NCI-H1694 (cell line): ENCODE measurements around the gene REN.

Experiments
- DNase-seq: peaks from one replicate; lab custom pipeline; 2025; lab: John Stamatoyannopoulos, UW

Gene REN

GRCh38 chr1:204190212-204191211, 24.4 kb upstream of the REN start:
- DNase-seq = no peak

GRCh38 chr1:204188959-204189639, 23.0 kb upstream of the REN start:
- no peak for DNase-seq

GRCh38 chr1:204186597-204186996, 20.5 kb upstream of the REN start:
- DNase-seq = no peak

DNA sequence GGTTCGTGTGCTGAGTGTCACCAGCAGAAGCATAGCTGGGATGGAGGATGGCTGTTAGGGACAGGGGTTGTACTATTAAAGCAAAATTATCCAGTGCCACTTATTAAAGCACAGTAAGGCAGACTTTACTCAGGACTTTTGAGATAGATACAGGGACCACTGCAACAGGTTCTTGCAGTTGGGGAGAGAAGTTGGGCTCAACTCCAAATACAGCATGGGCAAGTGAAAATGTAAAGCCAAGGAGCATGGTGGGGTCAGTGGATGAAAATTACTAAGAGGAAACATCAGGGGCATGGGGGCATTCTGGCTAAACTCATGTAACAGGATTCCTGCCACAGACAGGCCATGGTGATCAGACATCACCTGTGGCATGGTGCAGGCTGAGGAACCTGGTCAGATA, 15.0 kb upstream of the REN start:
- DNase-seq = no peak

DNA sequence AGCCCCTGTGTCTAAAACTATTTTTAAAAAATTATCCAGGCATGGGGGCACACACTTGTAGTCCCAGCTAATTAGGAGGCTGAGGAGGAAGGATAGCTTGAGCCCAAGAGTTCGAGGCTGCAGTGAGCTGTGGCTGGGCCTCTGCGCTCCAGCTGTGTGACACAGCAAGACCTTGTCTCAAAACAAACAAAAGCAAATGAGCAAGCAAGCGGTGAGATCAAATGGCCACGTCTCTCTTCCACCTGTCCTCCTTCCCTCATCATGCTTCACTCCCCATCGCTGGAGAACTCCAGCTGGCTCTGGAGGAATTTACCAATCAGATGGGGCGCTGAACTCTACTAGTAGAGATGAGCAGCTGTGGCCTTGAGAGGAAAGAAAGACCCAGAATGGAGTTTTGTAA, 14.0 kb upstream of the REN start:
- no peak for DNase-seq

- DNase-seq = no peak
Measured at GRCh38 chr1:204178487-204179281, 12.5 kb upstream of the REN start.

DNA sequence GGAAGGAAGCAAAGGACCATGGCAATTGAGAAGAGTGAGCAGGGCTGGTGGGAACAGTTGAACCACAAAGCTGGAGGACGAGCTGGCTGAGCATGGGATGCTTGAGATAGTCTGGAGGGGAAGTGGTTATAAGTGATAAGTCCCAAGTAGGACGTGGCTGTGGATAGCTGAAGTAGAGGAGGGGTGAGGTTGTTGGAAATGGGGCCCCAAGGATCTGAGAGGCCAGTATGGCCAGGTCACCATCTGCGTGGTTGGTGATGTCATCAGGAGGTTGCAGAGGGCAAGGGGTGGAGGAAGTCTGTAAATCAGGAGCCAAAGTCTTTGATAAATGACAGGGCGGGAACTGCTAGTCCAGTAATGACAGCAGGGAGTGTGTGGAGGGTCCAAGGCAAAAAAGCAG, 11.0 kb upstream of the REN start:
- DNase-seq = no peak

GRCh38 chr1:204176049-204176448, 9.9 kb upstream of the REN start:
- no peak for DNase-seq

GRCh38 chr1:204174958-204175357, 8.8 kb upstream of the REN start:
- DNase-seq = no peak

- no peak for DNase-seq
Measured at GRCh38 chr1:204172404-204173029, 6.4 kb upstream of the REN start.

DNA sequence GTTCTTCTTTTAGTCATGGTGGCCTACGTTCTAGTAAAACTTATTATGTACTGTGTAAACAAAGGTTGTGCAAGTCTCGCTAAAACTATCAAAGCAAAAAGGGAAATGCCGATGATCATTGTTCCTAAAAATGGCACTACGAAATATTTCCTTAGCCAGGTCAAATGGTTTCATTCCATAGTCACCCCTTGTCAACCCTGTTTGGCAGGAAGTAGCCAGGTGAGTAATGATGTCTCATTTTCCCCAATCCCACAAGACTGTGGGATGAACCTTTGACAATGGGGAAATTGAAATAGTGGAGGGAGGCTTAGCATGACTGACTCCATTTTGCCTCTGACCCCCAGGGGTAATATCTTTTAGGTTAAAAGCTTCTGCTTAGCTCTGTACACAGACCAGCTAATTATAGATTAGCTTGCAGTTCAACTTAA, 5.6 kb upstream of the REN start:
- DNase-seq = no peak

GRCh38 chr1:204170494-204171155, 4.5 kb upstream of the REN start:
- DNase-seq = no peak

DNA sequence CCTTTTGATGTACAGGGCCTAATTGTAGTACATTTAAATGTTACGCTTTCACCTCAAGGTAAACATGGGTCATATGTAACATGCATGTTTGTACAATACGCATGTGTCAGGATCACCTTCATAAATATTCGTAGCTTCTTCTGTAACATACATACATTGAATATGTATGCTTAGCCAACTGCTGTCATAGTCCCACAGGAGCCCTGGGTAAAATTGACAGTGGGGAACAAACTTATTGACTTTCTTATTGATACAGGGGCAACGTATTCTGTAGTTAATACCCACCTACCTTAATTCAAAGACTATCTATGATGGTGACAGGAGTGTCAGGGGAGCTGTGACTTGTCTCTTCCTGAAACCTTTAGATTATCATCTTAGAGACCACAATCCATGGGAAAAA, 3.7 kb upstream of the REN start:
- DNase-seq = no peak

- no peak for DNase-seq
Measured at GRCh38 chr1:204167730-204168129, 1.6 kb upstream of the REN start.

GRCh38 chr1:204162494-204163074, 3.6 kb downstream of the REN start:
- DNase-seq = peak; percentile 77

GRCh38 chr1:204161609-204162493, 4.3 kb downstream of the REN start:
- DNase-seq = no peak

DNA sequence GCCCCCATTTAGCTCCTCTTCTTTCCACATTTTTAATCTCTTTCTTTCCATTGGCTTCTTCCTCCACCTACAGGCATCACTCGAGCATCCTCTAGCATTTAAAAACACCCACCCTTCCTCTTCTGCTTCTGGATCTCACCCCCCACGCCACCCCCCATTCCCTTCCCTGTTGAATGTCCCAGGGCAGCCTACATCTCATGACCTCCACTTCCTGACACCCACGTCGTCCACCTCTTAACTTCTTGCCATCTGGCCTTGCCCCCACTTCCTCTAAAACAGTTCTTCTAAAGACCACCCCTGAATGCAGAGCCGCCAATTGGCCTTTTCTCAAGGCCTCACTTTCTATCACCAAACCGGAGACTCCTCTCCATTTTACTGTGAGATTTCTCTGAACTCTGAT, 8.2 kb downstream of the REN start:
- DNase-seq = no peak

GRCh38 chr1:204155881-204156280, 10.3 kb downstream of the REN start:
- no peak for DNase-seq

GRCh38 chr1:204154568-204155255, 11.4 kb downstream of the REN start:
- no peak for DNase-seq
